PFSK-1 (cell line): ENCODE measurements around the gene MIGA1.

Source experiments
- POLR2AphosphoS5 ChIP-seq: IDR thresholded peaks from 2 replicates; pipeline ENCODE4 v1.6.1; 2012; ENCODE audit warnings: low read depth, mild to moderate bottlenecking, control low read depth, low read length, moderate library complexity
- SIN3A ChIP-seq: IDR thresholded peaks from 2 replicates; pipeline ENCODE4 v1.6.1; 2012; ENCODE audit warnings: mild to moderate bottlenecking, low read length, moderate library complexity, borderline replicate concordance; ENCODE audit not compliant: insufficient read depth
- TAF1 ChIP-seq: IDR thresholded peaks from 2 replicates; pipeline ENCODE4 v1.6.1; 2012; ENCODE audit warnings: low read length, control low read depth, borderline replicate concordance; ENCODE audit not compliant: insufficient read depth
- TF ChIP-seq, protein P1 (sequence below), 2 experiments: IDR thresholded peaks; 2 replicates each; pipeline versions ENCODE4 v1.6.1 to v1.8.0; 2011 to 2012; ENCODE audit warnings: low read depth in 2 of 2, low read length in 2 of 2, control low read depth in 1 of 2, inconsistent platforms in 1 of 2, mild to moderate bottlenecking in 1 of 2, moderate library complexity in 1 of 2; ENCODE audit not compliant: insufficient read depth in 1 of 2

DNA sequence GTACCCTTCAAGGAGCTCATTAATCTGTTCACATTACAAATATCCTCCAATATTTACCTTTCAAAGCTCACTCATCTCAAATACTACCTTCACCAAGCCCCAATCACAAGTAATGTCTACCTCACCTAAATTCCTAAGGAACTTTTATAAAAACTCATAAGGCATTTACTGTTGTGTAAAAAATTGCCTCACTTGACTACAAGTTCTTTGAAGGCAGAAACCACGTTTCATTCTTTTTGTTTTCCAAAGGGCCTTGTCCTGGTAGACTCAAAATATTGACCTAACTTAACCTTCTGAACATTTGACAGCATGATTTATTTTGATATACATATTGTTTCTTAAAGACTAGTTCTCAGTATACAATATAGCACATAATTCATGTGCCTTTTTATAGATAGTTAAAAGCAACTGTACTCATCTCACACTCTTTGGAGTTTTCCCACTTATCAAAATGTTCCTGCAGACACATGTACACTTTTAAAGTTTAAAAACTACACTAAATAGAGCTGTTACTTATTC lies 22.3 kb upstream of the MIGA1 start:
- TF ChIP-seq, protein P1, sequence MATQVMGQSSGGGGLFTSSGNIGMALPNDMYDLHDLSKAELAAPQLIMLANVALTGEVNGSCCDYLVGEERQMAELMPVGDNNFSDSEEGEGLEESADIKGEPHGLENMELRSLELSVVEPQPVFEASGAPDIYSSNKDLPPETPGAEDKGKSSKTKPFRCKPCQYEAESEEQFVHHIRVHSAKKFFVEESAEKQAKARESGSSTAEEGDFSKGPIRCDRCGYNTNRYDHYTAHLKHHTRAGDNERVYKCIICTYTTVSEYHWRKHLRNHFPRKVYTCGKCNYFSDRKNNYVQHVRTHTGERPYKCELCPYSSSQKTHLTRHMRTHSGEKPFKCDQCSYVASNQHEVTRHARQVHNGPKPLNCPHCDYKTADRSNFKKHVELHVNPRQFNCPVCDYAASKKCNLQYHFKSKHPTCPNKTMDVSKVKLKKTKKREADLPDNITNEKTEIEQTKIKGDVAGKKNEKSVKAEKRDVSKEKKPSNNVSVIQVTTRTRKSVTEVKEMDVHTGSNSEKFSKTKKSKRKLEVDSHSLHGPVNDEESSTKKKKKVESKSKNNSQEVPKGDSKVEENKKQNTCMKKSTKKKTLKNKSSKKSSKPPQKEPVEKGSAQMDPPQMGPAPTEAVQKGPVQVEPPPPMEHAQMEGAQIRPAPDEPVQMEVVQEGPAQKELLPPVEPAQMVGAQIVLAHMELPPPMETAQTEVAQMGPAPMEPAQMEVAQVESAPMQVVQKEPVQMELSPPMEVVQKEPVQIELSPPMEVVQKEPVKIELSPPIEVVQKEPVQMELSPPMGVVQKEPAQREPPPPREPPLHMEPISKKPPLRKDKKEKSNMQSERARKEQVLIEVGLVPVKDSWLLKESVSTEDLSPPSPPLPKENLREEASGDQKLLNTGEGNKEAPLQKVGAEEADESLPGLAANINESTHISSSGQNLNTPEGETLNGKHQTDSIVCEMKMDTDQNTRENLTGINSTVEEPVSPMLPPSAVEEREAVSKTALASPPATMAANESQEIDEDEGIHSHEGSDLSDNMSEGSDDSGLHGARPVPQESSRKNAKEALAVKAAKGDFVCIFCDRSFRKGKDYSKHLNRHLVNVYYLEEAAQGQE (IDR thresholded peaks at IDR 0.05; ENCODE audit: insufficient read depth in 1 of 2, low read depth in 2 of 2, low read length in 2 of 2) = no peak
- TF ChIP-seq POLR2AphosphoS5 (no peak), SIN3A (no peak), TAF1 (no peak)
